Right lobe of liver (tissue), 4 donors: Measurements from ENCODE around the gene ARHGAP29.

ENCODE experiments used
- CTCF ChIP-seq, 4 donors: fragments of 200-600 bp in 3 of 4; fragments of 450-650 bp in 1 of 4; IDR thresholded peaks; one replicate each; pipeline versions ENCODE4 v1.5.1 to v1.8.0; 2016 to 2022; ENCODE audit warnings: antibody characterized with exemption in 4 of 4, mild to moderate bottlenecking in 2 of 4
- POLR2A ChIP-seq: fragments of 450-650 bp; IDR thresholded peaks from one replicate; pipeline ENCODE4 v1.6.1; 2017; ENCODE audit warnings: antibody characterized with exemption, mild to moderate bottlenecking
- donor health status: DM: no; HTN: no; CAD: no.
- donor health status: DM: no; HTN: no; CAD: no.
- donor health status: DM: no; HTN: yes; CAD: no.

DNA sequence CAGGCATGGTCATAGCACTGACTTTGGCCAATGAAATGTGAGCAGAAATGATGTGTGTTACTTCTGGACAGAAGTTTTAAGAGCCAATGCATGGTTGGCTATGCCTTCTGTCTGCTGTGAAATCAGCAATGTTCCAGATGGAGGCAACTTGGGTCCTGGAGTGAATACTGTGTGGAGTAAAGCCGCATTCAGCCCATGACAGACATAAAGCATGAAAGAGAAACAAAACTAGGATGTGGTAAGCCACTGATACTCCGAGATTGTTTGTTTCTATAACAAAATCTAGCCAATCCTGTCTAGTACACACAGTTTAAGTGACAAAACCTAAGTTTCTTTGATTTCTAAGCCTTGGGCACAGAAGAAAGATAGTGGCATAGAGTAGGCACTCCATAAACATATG is 47.1 kb upstream of the ARHGAP29 start:
- TF ChIP-seq CTCF (IDR thresholded peaks at IDR 0.05) (no peak), POLR2A (no peak)
